Measurements from ENCODE around the gene NPBWR2. TPM values are rescaled to one million over a fixed set of nuclear protein-coding genes. Genes with fewer than 3 reads are reported as not detected.

The NPBWR2 gene
- polyA plus RNA-seq, 3 donors, result not detected

DNA sequence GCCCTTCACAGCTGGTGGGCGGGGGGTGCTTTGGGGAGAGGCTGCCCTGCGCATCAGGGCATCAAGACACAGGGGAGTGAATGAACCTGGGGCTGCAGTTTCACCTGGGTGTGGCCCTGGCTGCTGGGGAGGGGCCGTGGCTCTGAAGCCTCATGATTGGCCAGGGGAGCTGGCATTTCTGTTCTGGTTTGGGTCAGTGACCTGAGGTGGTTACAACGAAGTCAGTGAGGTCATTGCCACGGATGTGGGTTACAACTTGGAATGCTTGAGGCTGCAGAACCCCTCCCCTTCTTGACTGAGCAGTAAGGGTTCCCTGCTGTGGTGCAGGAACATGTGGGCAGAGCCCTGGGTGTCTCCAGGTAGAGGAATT lies 41.4 kb downstream of the NPBWR2 start:
- Histone ChIP-seq H3K79me2 (ENCODE audit: insufficient read depth, low read length) (peaks cover 4% of the 10 kb centered on the region), H3K27ac (ENCODE audit: low read depth in 1 of 2, low read length in 2 of 2) (no peak overlapping the region), H3K4me2 (replicated peaks; ENCODE audit: extremely low read depth, low read length, poor library complexity, severe bottlenecking) (no peak overlapping the region), H2AFZ (ENCODE audit: insufficient read depth, low read depth, low read length, poor library complexity, severe bottlenecking) (no peak overlapping the region), H3K4me3 (replicated peaks in 1 of 3; ENCODE audit: low read depth in 2 of 3, low read length in 3 of 3) (no peak overlapping the region), H3K36me3 (replicated peaks in 1 of 2; ENCODE audit: control insufficient read depth in 1 of 2, insufficient read depth in 2 of 2, low read length in 2 of 2) (no peaks in the 10 kb centered on the region), H3K27me3 (ENCODE audit: control insufficient read depth in 2 of 2, insufficient read depth in 2 of 2, low read length in 2 of 2) (no peaks in the 10 kb centered on the region), H3K4me1 (ENCODE audit: control insufficient read depth in 1 of 2, insufficient read depth in 2 of 2, low read length in 2 of 2) (peaks cover 32 to 52% of the 10 kb centered on the region in 2 donors), H3K9ac (ENCODE audit: insufficient read depth, low read length, poor library complexity, severe bottlenecking) (no peak overlapping the region), H3K9me3 (replicated peaks in 1 of 2; ENCODE audit: control insufficient read depth in 1 of 2, insufficient read depth in 1 of 2, low read length in 2 of 2) (no peaks in the 10 kb centered on the region), H4K20me1 (ENCODE audit: insufficient read depth, low read length) (peaks cover 31% of the 10 kb centered on the region)
- Mint-ChIP-seq H3K27me3 (ENCODE audit: low read depth in 3 of 3) (peaks cover 0 to 27% (median 12%) of the 10 kb centered on the region in 3 donors), H3K4me1 (peaks cover 44% of the 10 kb centered on the region), H3K27ac (peak overlapping the region in 3 of 7 donors; percentile 15 to 73 (median 16)), H3K9me3 (peaks cover 0 to 2% (median 0%) of the 10 kb centered on the region in 7 donors), H3K4me3 (peak overlapping the region; percentile 31 to 35), H3K36me3 (no peaks in the 10 kb centered on the region)
- intact Hi-C loops (cut with micrococcal nuclease), result loop anchor here in 1 of 2 donors (10.0 kb wide), 1 partner anchor 541 kb away; the partner anchor contains the start of gene PPDPF
- DNase-seq, result peak in 2 of 3 donors; percentile 28 to 47
- TF ChIP-seq, protein P1, sequence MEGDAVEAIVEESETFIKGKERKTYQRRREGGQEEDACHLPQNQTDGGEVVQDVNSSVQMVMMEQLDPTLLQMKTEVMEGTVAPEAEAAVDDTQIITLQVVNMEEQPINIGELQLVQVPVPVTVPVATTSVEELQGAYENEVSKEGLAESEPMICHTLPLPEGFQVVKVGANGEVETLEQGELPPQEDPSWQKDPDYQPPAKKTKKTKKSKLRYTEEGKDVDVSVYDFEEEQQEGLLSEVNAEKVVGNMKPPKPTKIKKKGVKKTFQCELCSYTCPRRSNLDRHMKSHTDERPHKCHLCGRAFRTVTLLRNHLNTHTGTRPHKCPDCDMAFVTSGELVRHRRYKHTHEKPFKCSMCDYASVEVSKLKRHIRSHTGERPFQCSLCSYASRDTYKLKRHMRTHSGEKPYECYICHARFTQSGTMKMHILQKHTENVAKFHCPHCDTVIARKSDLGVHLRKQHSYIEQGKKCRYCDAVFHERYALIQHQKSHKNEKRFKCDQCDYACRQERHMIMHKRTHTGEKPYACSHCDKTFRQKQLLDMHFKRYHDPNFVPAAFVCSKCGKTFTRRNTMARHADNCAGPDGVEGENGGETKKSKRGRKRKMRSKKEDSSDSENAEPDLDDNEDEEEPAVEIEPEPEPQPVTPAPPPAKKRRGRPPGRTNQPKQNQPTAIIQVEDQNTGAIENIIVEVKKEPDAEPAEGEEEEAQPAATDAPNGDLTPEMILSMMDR (IDR thresholded peaks at IDR 0.05), result no peak
- 87% methylated on average over 2 of the region's 5 CpGs for WGBS (ENCODE audit: insufficient coverage)

DNA sequence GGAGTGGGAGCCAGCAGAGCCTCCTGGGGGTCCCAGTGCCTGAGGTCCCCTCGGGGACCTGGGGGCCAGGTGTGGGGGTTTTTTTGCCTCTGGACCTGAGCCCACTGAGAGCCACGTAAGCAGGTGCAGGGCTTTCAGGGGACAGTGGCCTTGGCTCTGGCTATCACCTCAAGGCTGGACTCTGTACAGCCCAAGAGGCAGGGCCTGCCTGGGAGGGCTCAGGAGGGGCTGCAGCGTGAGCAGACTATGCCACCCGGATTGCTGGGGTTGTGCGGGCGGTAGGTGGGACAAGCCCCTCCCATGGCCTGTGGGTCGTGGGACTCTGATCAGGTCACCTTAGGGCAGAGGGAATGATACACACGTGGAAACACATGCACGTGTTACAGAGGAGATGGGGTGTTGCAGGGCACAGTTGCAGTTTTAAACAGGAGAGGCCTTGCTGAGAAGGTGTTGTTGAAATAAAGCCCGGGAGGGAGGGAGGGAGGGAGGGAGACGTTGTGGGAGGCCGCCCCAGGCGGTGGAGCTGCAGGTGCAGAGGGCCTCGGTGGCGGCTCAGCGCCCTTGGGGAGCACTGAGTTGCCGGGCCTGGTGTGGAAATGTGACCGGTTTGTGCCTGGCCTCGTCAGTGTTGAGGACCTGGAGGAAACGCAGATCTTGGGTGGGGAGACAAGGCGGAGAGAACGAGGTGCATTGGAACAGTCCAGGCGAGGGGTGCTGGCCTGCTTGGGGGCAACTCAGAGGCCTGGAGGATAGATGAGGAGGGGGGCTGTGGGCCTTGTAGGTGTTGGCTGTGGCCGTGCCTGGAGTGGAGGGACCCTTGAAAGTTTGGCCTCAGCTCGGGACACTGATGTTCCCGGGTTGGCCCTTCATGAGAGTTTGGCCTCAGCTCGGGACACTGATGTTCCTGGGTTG lies 42.0 kb downstream of the NPBWR2 start:
- Histone ChIP-seq H3K4me3 (replicated peaks in 1 of 3; ENCODE audit: low read depth in 2 of 3, low read length in 3 of 3) (no peak overlapping the region), H3K27me3 (ENCODE audit: control insufficient read depth in 2 of 2, insufficient read depth in 2 of 2, low read length in 2 of 2) (no peaks in the 10 kb centered on the region), H4K20me1 (ENCODE audit: insufficient read depth, low read length) (peaks cover 25% of the 10 kb centered on the region), H2AFZ (ENCODE audit: insufficient read depth, low read depth, low read length, poor library complexity, severe bottlenecking) (no peak overlapping the region), H3K79me2 (ENCODE audit: insufficient read depth, low read length) (peaks cover 4% of the 10 kb centered on the region), H3K4me1 (ENCODE audit: control insufficient read depth in 1 of 2, insufficient read depth in 2 of 2, low read length in 2 of 2) (peaks cover 32 to 52% of the 10 kb centered on the region in 2 donors), H3K27ac (ENCODE audit: low read depth in 1 of 2, low read length in 2 of 2) (no peak overlapping the region), H3K9ac (ENCODE audit: insufficient read depth, low read length, poor library complexity, severe bottlenecking) (no peak overlapping the region), H3K4me2 (replicated peaks; ENCODE audit: extremely low read depth, low read length, poor library complexity, severe bottlenecking) (no peak overlapping the region), H3K9me3 (replicated peaks in 1 of 2; ENCODE audit: control insufficient read depth in 1 of 2, insufficient read depth in 1 of 2, low read length in 2 of 2) (no peaks in the 10 kb centered on the region), H3K36me3 (replicated peaks in 1 of 2; ENCODE audit: control insufficient read depth in 1 of 2, insufficient read depth in 2 of 2, low read length in 2 of 2) (no peaks in the 10 kb centered on the region)
- TF ChIP-seq, protein P1 (IDR thresholded peaks at IDR 0.05), result no peak
- WGBS (ENCODE audit: insufficient coverage), result 53% methylated on average over 27 of the region's 27 CpGs
- peaks cover 0 to 2% (median 0%) of the 10 kb centered on the region in 7 donors for H3K9me3 Mint-ChIP-seq
- peaks cover 44% of the 10 kb centered on the region for H3K4me1 Mint-ChIP-seq
- H3K4me3 Mint-ChIP-seq, result peak overlapping the region; percentile 31 to 62
- H3K27ac Mint-ChIP-seq, result peak overlapping the region in 3 of 7 donors; percentile 15 to 73 (median 66)
- H3K36me3 Mint-ChIP-seq, result no peaks in the 10 kb centered on the region
- intact Hi-C loops (cut with micrococcal nuclease), result loop anchor here in 1 of 2 donors (10.0 kb wide), 1 partner anchor 541 kb away; the partner anchor contains the start of gene PPDPF
- peaks cover 0 to 27% (median 12%) of the 10 kb centered on the region in 3 donors for H3K27me3 Mint-ChIP-seq (ENCODE audit: low read depth in 3 of 3)
- DNase-seq, result no peak
